Fibroblast of lung (primary cell): ENCODE measurements around the gene KCND3. TPM values are rescaled to one million over a fixed set of nuclear protein-coding genes. Genes with fewer than 3 reads are reported as not detected.

Source experiments
- DNase-seq, 2 donors: peaks; one replicate each; pipeline versions ENCODE4 v3.0.0 to v3.0.0-alpha.2; 2010; ENCODE audit warnings: low read depth in 2 of 2
- H2AFZ ChIP-seq: 2 replicates; pipeline ENCODE4 v1.5.1; 2012; ENCODE audit warnings: low read length, control low read depth, inconsistent platforms
- H3K27ac ChIP-seq: 2 replicates; pipeline ENCODE4 v1.5.1; 2011; ENCODE audit warnings: low read length, control low read depth; ENCODE audit not compliant: insufficient read depth
- H3K27me3 ChIP-seq: 2 replicates; pipeline ENCODE4 v1.5.1; 2011; ENCODE audit warnings: mild to moderate bottlenecking, low read length; ENCODE audit not compliant: control insufficient read depth, insufficient read depth
- H3K36me3 ChIP-seq: 2 replicates; pipeline ENCODE4 v1.5.1; 2011; ENCODE audit warnings: low read length; ENCODE audit not compliant: control insufficient read depth, insufficient read depth
- H3K4me1 ChIP-seq: 2 replicates; pipeline ENCODE4 v1.5.1; 2011; ENCODE audit warnings: low read length; ENCODE audit not compliant: control insufficient read depth, insufficient read depth; ENCODE audit errors: extremely low read depth
- H3K4me2 ChIP-seq: 2 replicates; pipeline ENCODE4 v1.5.1; 2011; ENCODE audit warnings: low read length, control low read depth; ENCODE audit not compliant: insufficient read depth; ENCODE audit errors: extremely low read depth
- H3K4me3 ChIP-seq, 4 experiments: fragments of 200-600 bp in 1 of 4; sonication (generic) in 1 of 4; replicated peaks in 1 of 4; 2 replicates each; pipeline ENCODE4 v1.5.1; 2011 to 2016; ENCODE audit warnings: low read length in 4 of 4, low read depth in 3 of 4, mild to moderate bottlenecking in 3 of 4, control low read depth in 2 of 4, inconsistent platforms in 1 of 4, mixed read lengths in 1 of 4; ENCODE audit not compliant: insufficient read depth in 1 of 4; ENCODE audit errors: control extremely low read depth in 1 of 4
- H3K79me2 ChIP-seq: 2 replicates; pipeline ENCODE4 v1.5.1; 2012; ENCODE audit warnings: mild to moderate bottlenecking, low read length, inconsistent platforms; ENCODE audit not compliant: control insufficient read depth, insufficient read depth
- H3K9ac ChIP-seq: 2 replicates; pipeline ENCODE4 v1.5.1; 2011; ENCODE audit warnings: mild to moderate bottlenecking, low read length, control low read depth; ENCODE audit not compliant: insufficient read depth
- H3K9me3 ChIP-seq: 2 replicates; pipeline ENCODE4 v1.5.1; 2012; ENCODE audit warnings: low read depth, low read length; ENCODE audit not compliant: control insufficient read depth, insufficient read depth
- H4K20me1 ChIP-seq: 2 replicates; pipeline ENCODE4 v1.5.1; 2011; ENCODE audit warnings: low read length; ENCODE audit not compliant: control insufficient read depth, insufficient read depth; ENCODE audit errors: extremely low read depth
- EZH2 ChIP-seq: IDR thresholded peaks from 2 replicates; pipeline ENCODE4 v1.5.1; 2012; ENCODE audit warnings: low read length, control low read depth, mild to moderate bottlenecking; ENCODE audit errors: missing control alignments
- polyA plus RNA-seq, 2 donors: library from polyadenylated mRNA; depleted of rRNA in 1 of 2; stranded (reverse) in 1 of 2; unstranded in 1 of 2; fragments of >200 nt; gene quantifications; 2 replicates each; pipeline ENCODE4 v1.2.1, GENCODE V29; 2011 to 2012; ENCODE audit warnings: missing spikeins in 1 of 2
- total RNA-seq: library from RNA; depleted of rRNA; stranded (reverse); fragments of >200 nt; gene quantifications from 2 replicates; pipeline ENCODE4 v1.2.1, GENCODE V29; 2014
- TF ChIP-seq, protein P1 (sequence below), 2 donors: IDR thresholded peaks in 1 of 2; conservative IDR thresholded peaks in 1 of 2; 1 replicate in 1 of 2; 2 replicates in 1 of 2; pipeline ENCODE4 v1.5.1; 2011 to 2012; ENCODE audit warnings: low read length in 2 of 2, control low read depth in 1 of 2, inconsistent platforms in 1 of 2, low read depth in 1 of 2, mild to moderate bottlenecking in 1 of 2

KCND3 gene
- total and polyA plus RNA-seq, 2 donors (not counting 1 experiment from before 2014, with no cell fraction given) = 0.66 to 9.3 TPM

DNA sequence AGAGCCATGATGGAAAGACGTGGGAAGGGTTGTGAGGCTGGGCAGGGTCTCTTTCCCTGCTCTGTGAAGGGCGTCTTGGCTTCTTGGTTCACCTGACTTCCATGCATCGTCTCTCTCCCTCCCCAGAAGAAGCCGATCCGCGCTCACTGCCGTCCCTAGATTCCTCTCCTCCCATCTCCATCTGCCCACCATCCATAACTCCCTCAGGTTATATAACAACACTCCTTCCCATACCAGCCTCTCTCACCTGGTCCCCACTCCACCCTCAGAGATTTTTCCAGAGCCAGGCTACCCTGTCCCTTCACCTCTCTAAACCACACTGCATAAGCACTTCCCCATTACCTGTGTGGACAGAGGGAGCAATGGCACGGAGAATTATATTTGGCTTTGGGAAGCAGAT is 6.0 kb downstream of the KCND3 start:
- Histone ChIP-seq H2AFZ (no peak overlapping the region), H3K9ac (no peak overlapping the region), H3K79me2 (no peaks in the 10 kb centered on the region), H3K27ac (no peak overlapping the region), H3K9me3 (no peaks in the 10 kb centered on the region), H3K27me3 (peaks cover 7% of the 10 kb centered on the region), H4K20me1 (no peaks in the 10 kb centered on the region), H3K4me1 (no peaks in the 10 kb centered on the region), H3K4me2 (no peak overlapping the region), H3K36me3 (no peaks in the 10 kb centered on the region), H3K4me3 (no peak overlapping the region)
- TF ChIP-seq, protein P1, sequence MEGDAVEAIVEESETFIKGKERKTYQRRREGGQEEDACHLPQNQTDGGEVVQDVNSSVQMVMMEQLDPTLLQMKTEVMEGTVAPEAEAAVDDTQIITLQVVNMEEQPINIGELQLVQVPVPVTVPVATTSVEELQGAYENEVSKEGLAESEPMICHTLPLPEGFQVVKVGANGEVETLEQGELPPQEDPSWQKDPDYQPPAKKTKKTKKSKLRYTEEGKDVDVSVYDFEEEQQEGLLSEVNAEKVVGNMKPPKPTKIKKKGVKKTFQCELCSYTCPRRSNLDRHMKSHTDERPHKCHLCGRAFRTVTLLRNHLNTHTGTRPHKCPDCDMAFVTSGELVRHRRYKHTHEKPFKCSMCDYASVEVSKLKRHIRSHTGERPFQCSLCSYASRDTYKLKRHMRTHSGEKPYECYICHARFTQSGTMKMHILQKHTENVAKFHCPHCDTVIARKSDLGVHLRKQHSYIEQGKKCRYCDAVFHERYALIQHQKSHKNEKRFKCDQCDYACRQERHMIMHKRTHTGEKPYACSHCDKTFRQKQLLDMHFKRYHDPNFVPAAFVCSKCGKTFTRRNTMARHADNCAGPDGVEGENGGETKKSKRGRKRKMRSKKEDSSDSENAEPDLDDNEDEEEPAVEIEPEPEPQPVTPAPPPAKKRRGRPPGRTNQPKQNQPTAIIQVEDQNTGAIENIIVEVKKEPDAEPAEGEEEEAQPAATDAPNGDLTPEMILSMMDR (conservative IDR thresholded peaks at IDR 0.05 in 1 of 2, IDR thresholded peaks at IDR 0.05 in 1 of 2; ENCODE audit: low read depth in 1 of 2, low read length in 2 of 2) = no peak
- no peak for TF ChIP-seq EZH2
- DNase-seq = no peak

DNA sequence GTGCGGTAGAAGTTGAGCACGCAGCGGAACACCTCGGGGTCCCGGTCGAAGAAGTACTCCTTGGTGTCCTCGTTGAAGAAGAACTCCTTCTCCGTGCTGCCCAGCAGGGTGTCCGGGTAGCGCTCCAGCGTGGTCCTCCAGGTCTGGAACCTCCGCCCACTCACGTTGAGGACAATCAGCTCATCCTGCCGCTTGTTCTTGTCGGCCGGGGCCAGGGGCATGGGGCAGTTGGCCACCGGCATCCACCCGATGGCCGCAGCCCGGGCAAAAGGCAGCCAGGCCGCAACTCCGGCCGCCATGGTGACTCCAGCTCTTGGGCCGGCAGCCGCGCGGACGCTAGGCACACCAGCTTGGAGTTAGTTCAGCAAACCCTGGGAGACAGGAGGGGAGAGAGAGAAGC is 7.0 kb downstream of the KCND3 start:
- Histone ChIP-seq H2AFZ (no peak overlapping the region), H3K9me3 (no peaks in the 10 kb centered on the region), H3K36me3 (no peaks in the 10 kb centered on the region), H3K9ac (no peak overlapping the region), H3K27ac (no peak overlapping the region), H3K79me2 (no peaks in the 10 kb centered on the region), H3K27me3 (no peaks in the 10 kb centered on the region), H3K4me3 (no peak overlapping the region), H3K4me2 (no peak overlapping the region), H3K4me1 (no peaks in the 10 kb centered on the region), H4K20me1 (no peaks in the 10 kb centered on the region)
- TF ChIP-seq, protein P1 (conservative IDR thresholded peaks at IDR 0.05 in 1 of 2, IDR thresholded peaks at IDR 0.05 in 1 of 2; ENCODE audit: low read depth in 1 of 2, low read length in 2 of 2) = no peak
- TF ChIP-seq EZH2 = no peak
- no peak for DNase-seq

GRCh38 chr1:111981871-111982270 is 7.6 kb downstream of the KCND3 start:
- Histone ChIP-seq H3K36me3 (no peaks in the 10 kb centered on the region), H3K27ac (no peak overlapping the region), H3K9me3 (no peaks in the 10 kb centered on the region), H2AFZ (no peak overlapping the region), H3K4me3 (no peak overlapping the region), H3K4me2 (no peak overlapping the region), H4K20me1 (no peaks in the 10 kb centered on the region), H3K27me3 (no peaks in the 10 kb centered on the region), H3K9ac (no peak overlapping the region), H3K79me2 (no peaks in the 10 kb centered on the region), H3K4me1 (no peaks in the 10 kb centered on the region)
- TF ChIP-seq, protein P1 (conservative IDR thresholded peaks at IDR 0.05 in 1 of 2, IDR thresholded peaks at IDR 0.05 in 1 of 2; ENCODE audit: low read depth in 1 of 2, low read length in 2 of 2) = no peak
- TF ChIP-seq EZH2 = no peak
- DNase-seq = no peak
